Effector CD4-positive, alpha-beta T cell (primary cell): ENCODE results near the gene LPP.

Source experiments
- DNase-seq: peaks from one replicate; pipeline ENCODE4 v3.0.0-alpha.2; 2020

LPP gene

DNA sequence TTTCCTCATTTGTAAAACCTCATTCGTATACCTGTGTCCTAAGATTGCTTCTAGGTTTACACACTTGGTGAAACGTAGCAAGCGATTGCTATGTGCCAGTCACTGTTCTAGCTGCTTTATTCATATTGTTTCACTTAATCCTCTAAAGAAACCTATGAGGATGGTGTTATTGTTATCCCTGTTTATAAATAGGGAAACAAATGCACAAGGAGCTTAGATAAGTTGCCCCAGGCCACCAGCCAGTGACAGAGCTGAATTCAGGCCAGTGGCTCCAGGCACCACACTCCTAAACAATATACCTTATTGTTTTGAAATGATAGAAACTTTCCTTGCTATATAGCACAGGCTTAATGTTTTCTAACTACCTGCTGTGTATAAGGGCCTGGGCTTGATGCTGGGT is 44.0 kb downstream of the LPP start:
- DNase-seq: no peak

- DNase-seq: no peak
Observed at GRCh38 chr3:188198760-188199327, 44.9 kb downstream of the LPP start.

DNA sequence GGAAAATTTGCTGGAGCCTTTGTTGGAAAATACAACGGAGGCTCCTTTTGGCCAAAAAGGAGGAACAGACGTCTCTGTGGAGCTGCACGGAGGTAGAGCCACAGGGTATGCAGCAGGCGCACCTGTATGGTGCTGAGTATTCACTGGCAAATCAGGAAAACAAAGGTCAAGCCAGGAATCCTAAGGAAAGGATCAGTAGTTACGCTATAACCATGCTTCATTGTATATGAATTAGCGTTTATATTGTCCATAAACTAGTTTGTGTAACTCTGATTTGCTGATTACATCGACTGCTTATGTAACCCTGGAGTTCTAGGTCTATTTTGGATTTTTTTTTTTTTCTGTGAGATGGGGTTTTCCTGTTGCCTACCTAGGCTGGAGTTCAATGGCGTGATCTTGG is 45.4 kb downstream of the LPP start:
- DNase-seq: no peak

DNA sequence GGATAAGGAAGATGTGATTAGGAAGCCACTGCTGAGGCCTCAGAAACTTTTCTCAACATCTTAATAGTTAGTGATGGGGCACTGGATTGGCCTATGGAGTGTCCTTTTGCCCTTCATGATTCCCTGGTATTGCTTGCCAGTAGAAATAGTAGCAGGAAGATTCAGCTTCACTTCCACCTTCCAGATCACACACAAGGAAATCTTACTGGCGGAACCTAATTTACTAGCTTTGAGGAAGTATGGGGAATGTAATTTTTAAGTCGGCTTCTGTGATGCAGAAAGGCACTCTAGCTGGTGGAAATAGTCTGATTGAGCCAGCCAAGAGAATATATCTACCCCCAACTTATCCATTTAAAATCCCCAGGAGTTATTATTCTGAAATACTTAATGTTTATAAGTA is 46.5 kb downstream of the LPP start:
- DNase-seq: no peak

GRCh38 chr3:188202358-188203138 is 48.6 kb downstream of the LPP start:
- no peak for DNase-seq

DNA sequence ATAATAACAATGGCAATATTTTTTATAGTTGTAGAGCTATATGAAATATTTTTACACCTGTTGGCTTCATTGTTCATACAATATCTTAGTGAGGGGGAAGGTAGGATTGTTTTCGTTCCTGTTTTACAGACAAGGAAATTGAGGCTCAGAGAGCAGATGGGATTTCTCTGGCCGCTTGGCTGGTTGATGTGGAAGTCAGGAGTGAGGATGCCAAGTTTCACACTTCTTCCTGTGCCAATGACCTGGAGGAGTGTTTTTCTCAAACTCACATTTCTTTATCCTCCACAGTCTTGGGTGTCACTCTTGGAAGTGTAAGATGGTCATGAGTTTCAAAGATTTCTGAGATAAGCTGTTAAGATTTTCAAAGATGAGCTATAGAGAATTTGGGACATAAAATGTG is 50.6 kb downstream of the LPP start:
- DNase-seq: no peak

DNA sequence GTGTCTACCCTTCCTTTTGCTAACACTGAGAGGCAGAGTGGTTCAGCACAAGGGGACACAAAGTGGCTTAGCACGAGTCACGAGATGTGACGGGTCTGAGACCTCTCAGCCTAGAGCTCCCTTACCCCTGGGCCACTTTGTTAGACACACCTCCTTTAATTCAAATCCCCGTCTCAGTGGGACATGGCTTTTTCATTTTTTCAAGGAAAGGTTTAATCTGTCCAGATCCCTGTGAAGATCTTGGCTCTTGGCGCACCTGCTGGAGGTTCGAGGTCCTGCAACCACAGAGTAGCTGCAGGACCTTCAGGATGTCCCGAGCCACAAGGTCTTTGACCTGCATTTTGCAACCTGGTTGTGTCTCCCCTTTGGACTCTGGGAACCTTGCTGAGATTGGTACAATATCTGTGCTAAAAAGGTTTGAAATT is 52.0 kb downstream of the LPP start:
- DNase-seq: no peak

DNA sequence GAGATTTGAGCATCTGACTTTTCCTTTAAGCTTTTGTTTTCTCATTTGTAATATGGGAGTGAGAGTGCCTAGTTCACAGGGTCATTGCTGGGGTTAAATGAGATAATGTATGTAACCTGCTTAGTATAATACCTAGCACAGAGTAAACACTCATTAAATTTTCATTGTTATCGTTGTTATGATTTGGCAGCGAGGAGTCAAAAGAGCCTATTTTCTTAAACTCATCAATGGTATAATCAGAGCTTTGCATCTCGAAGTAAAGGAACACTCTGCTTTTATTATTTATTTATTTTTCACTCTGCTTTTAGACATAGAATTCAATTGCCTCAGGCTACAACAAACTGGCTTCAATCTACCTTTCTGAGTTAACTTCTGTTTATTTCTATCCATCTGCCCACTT is 52.8 kb downstream of the LPP start:
- DNase-seq: no peak

DNA sequence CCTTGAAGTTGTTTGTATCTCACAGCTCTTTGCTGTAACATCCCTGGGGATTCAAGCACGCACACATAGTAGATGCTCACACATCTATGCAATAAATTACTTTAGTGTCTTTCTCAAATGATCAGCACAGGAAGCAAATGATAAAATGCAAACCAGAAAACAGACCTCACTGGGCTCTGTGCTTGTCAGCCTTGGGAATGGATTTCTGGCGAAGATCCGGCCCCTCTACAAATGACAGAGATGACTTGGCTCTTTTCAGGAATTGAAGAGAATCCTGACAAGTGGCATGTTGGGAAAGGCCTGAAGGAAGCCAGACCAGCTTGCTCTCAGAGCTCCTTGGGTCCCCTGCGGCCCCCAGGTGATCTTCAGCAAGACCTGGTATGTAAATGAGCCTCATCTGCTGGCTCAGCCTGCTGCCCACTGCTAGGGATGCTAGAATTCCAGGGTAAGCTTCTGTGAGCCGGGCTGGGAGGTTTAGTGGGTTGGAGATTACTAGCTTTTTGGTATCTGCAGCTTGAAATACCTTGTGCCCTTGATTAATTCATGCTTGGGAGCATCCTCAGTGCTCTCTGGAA is 54.1 kb downstream of the LPP start:
- no peak for DNase-seq

DNA sequence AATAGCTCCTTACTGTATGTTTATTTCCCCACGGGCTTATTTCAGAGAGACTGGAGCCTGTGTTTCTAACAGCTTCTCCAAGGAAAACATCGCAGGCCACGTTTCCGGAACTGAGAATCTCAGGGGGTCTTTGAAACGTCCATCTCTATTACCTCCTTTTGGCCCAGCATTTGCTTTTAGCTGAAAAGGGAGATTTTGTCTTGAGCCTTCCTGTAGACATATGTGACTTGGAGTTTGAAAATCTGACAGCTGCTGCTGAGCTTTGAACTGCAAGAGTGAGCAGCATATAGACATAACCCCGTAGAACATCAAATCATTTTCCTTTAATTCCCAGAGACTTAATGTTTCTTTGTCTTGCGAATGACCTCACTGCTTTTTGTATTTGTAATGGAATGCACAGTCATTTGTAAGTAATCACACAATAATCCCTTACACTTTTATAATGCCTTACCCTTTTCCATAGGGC is 54.6 kb downstream of the LPP start:
- DNase-seq: no peak

DNA sequence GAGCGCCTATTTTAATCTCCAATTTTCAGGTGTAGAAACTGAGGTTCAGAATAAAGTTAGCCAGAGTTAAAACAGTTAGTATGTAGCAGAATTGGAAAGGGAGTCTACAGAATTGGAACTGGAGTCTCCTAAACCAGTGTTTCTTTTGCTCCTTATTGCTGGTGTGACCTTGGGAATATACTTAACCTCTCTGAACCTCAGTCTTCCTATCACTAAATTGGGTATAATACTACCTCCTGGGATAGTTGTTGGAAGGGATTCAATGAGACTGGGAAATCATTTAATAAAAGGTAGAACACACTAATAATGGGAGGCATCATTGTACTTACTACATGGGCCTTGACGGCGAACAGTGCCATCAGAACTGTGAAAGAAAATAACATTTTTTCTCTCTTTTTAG is 55.1 kb downstream of the LPP start:
- DNase-seq: no peak

DNA sequence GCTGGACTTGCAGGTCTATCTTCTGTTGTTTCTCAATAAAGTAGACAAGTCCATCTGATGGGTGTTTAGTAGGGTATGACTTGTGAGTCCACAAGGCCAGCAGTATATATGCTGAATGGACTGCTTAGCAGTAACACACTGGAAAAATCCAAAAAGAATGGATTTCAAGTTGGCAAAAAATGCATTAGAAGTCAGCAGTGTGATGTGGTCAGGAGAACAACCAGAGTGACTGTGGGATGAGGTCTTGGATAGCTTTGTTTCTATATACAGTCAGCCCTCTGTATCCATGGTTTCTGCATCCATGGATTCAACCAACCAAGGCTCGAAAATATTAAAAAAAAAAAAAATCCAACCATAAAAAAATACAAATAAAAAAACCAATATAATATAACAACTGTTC is 55.8 kb downstream of the LPP start:
- DNase-seq: no peak

DNA sequence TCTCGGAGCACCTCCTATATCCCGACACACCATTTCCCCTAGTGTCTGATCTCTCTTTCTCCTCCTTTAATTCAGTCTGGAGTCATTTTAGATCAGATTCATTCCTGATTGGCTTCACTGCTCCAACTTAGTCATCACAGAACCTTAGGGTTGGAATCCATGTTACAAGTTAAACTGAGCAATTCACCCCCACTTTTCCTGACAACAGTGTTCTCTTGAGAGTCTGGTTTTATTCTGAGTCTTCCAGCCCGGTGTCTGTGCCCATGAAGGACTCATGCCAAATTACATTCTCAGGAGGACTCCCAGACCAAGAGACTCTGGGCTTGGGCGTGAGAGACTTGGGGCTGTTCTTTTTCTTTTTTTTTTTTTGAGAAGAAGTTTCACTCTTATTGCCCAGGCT is 57.5 kb downstream of the LPP start:
- no peak for DNase-seq

DNA sequence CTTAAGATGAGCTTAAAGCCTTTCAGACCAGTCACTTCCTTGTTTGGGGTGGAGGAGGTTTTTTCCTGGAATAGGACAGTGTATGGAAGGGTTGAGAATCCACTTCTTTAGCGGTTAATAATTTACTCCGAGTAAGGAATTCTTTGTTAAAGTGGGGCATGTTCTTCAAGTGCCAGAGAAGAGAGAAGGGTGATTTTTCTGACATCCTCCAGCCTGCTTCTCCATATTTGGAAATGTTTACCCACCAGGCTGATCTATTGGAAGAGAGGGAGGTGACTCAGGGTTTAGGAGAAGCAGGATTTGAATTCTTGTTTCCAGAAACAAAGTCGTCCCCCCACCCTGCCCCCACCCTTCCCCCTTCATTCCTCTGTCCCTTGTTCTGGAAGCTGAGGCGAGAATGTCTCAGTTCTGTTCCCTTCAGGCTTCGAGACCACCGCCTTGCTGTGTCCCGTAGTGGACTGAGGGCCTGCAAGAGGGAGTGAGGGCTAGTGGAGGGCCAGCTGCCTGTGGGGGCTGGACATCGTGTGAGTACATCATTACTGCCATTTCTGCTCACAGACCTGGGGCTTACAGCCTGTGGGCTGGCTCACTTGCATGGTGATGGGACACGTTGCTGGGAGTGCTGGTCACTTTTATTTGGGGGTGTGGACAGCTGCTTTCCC is 58.5 kb downstream of the LPP start:
- DNase-seq: no peak

DNA sequence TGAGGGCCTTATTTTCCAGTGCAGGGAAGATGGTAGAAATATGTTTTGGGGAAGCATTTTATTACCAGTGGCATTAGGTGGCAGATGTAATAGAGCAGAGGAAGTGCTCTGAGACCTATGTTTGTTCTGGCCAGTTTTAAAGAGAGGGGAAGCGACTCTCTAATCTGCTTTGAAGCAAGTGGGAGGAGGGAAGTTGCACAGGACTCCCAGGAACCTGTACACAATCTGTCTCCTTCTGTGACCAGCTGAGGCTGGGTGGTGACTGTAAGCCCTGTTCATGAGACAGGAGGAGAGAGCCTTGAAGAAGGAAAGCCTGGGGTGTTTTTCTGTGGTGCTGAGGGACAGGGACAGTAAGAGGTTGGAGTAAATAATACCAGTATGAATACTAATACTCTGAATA is 60.5 kb downstream of the LPP start:
- no peak for DNase-seq

- DNase-seq: no peak
Observed at GRCh38 chr3:188215129-188215528, 61.2 kb downstream of the LPP start.

GRCh38 chr3:188217011-188217463 is 63.1 kb downstream of the LPP start:
- DNase-seq: no peak

GRCh38 chr3:188217726-188218125 is 63.8 kb downstream of the LPP start:
- no peak for DNase-seq

- no peak for DNase-seq
Observed at GRCh38 chr3:188218603-188219002, 64.6 kb downstream of the LPP start.

DNA sequence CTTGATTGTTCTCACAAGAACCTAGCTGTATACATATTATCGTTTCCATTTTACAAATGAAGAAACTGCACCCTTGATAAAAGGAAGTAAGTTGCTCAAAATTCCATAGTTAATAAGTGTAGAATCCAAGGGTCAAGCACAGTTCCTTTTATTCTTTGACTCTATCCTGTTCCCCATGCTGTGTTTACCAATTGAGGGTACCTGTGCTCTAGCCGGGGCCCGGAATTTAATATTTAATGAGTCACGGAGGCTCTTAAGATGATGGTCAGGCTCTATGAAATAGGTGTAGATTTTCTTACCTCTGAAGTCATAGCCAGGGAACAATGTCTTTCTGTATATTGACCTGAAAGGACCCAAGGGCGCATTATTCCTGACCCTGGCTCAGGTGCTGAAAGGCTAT is 65.2 kb downstream of the LPP start:
- no peak for DNase-seq

DNA sequence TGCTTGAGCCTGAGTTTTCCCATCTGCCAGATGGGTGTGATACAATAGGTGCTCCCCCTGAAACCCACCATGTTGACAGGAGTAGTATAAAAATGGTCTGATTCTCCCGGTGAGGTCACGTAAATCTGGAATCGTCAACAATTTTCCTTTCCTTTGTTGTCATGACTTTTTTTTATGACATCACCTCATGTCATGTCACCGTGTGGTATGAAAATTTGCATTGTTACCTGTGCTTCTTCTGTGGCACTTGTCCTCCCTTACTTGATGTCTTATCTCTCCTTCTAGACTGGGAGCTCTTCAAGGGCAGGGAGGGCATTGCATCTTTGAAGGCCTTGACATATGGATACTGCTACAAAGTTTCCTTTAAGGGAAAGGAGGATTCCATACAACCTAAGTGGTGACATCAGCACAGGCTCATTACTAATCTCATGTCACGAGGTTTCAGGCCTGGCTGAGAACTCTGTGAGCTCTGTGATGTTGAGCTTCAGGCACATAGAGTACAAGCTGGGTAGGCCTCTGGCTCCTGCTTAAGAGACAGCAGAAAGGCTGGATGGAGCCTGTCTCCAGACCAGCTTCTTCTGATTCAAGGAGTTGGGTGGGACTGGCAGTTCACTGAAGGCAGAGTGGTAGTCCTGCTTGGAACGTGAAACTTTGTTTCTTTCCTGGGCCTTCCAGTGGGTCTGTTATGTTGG is 66.3 kb downstream of the LPP start:
- DNase-seq: no peak

GRCh38 chr3:188220988-188221818 is 67.2 kb downstream of the LPP start:
- DNase-seq: no peak
